CD4-positive, alpha-beta T cell treated with Interleukin-17A for 4 hours (primary cell): ENCODE data around the gene ZDHHC24.

Experiments used
- DNase-seq: peaks from one replicate; pipeline ENCODE4 v3.0.0-alpha.2; 2020; ENCODE audit warnings: mixed read lengths

ZDHHC24 gene

DNA sequence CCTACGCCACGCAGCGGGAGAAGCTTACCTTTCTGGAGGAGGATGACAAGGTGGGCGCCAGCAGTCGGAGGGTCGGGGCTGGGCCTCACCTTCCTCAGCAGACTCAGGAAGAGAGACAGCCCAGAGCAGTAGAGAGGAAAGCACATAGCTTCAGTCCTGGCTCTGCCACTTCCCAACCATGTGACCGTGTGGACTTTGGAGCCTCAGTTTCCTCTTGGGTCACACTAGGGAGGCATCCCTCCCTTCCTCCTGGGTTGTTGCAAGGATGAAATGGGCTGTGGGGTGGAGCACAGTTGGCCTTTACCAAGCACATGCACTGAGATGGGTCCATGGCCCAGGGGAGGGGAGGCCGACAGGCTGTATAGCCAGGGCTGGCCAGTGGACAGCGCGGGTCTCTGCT is 52.7 kb downstream of the ZDHHC24 start:
- no peak for DNase-seq

DNA sequence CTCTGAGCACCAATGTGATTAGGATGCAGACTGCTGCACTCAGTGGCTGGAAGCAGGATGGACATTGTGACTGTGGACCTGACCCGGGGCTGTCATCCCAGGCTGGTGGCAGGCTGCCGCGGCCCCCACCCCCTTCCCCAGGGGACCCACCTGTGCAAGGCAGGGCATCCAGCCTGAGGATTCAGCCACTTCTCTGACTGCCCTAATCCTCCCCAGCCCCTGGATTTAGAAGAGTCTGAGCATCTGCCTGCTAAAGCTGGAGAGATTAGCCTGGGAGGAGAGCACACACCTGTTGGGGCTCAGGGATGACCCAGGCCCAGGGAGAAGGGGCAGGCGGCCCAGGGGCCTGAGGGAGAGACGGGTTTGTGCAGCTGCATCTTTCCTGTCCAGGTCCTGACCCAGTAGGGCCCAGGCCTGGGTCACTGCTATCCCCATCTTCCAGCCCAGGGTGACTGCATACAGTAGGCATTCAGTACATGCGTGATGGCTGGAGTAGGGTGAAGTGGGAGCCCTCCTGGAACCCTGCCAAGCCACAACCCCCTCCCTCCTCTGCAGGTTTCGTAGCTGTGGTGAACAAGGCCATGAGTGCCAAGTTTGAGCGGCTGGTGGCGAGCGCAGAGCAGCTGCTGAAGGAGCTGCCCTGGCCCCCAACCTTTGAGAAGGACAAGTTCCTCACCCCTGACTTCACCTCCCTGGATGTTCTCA is 53.5 kb downstream of the ZDHHC24 start:
- DNase-seq: no peak

DNA sequence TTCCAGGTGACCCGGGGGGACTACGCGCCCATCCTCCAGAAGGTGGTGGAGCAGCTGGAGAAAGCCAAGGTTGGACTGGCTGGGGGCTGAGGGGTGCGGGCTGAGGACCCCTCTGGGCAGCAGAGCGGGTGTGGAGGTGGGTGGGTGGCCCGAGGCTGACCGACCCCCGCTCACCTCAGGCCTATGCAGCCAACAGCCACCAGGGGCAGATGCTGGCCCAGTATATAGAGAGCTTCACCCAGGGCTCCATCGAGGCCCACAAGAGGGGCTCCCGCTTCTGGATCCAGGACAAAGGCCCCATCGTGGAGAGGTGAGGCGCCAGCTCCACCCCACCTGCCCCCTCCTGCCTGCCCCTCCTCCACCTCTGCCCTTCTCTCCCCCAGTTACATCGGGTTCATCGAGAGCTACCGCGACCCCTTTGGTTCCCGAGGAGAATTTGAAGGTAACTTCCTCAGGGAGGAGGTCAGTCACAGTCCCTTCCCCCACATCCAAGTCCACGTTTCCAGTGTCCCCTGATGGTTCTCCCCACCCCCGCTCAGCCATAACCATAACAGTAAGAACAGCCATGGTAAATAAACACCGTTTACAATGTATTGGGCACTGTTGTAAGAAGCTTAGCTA is 54.4 kb downstream of the ZDHHC24 start:
- no peak for DNase-seq

DNA sequence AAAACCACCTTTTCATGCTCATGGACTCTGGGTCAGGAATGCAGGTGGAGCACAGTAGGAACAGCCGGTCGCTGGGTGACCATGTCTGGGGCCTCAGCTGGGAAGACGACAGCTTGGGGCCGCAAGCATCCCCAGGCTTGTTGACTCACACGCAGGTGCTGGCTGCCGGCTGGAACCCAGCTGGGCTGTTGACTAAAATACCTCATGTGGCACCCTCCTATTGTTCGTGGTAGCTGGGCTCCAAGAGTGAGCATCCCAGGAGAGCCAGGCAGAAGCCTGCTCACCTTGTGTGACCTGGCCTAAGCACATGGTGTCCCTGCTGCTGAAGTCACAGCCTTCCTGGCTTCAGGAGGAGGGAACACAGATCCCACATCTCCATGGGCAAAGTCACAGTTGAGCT is 56.2 kb downstream of the ZDHHC24 start:
- no peak for DNase-seq

DNA sequence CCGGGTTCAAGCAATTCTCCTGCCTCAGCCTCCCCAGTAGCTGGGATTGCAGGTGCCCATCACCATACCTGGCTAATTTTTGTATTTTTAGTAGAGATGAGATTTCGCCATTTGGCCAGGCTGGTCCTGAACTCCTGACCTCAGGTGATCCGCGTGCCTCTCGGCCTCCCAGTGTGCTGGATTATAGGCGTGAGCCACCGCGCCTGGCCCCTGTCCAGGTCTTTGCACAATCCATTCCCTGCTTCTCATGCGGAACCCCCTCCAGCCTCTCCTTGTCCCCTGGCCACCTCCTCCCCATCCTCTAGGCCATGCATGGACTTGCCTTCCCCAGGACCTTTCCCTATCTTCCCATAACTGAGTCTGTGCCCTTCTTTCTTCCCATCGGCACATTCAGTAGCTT is 56.9 kb downstream of the ZDHHC24 start:
- DNase-seq: no peak

DNA sequence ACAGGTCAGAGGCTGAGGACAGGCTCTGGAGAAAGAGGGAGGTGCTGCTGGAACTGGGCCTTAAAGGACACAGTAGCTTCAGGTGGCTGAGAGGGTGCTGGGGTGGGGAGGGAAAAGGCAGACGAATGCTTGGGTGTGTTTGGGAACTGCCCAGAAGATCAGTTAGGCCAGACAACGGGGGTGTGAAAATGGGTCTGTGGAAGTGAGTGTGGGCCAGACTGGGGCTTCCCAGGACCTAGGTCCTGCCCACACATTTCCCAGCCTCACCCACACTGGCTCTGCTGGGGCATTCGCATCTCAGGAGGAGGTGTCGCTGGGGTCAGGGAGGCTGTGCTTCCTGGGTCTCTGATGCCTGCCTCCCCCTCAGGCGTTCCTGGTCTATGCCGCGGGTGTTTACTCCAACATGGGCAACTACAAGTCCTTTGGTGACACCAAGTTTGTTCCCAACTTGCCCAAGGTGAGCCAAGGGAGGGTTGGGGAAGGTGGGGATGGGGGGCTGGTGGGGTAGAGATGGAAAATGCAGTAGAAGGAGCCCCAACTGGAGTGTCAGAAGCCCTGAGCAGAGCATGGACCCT is 61.0 kb downstream of the ZDHHC24 start:
- DNase-seq: no peak

DNA sequence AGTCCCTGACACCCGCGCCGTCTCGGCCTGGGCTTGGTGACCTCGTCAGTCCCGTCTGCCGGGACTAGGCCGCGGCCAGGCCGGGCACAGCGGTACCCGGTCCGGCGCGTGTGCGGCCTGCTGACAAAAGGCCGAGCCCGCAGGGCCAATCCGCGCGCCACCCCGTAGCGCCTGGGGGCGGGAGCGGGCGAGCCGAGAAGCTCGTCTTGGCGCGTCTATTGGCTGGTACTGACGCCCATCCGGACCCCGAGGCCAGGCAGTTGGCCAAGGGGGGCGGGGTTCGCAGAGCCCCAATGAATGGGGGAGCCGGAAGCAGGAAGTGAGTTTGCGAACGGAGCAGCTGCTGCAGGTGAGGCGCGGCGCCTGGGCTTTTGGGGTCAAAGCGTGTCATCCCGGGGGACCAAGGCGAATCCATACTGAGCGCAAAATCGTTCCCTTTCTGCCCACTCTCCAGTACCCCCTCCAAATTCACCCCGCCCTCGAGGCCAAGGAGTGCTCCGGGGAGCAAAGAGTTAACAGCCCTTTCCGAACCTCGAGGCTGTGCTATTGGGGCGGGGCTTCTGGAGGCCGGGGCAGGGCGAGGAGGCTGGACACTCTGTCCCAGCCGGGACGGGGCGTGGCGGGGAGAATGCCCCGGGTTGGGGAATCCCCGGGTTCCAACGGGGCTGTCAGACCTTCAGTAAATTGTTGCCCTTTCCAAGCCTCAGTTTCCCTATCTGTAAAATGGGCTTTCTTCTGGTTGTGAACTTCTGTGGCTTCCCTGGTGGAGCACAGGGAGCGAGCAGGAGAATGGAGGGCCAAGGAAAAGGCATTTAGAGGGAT is 65.5 kb downstream of the ZDHHC24 start, which contains the start of gene DPP3:
Gene DPP3, plus strand, starts transcription at position 318 of the 822 bp plus-strand sequence. CDS start 1,767 bp downstream, outside the sequence.
- peak; percentile 96 for DNase-seq

DNA sequence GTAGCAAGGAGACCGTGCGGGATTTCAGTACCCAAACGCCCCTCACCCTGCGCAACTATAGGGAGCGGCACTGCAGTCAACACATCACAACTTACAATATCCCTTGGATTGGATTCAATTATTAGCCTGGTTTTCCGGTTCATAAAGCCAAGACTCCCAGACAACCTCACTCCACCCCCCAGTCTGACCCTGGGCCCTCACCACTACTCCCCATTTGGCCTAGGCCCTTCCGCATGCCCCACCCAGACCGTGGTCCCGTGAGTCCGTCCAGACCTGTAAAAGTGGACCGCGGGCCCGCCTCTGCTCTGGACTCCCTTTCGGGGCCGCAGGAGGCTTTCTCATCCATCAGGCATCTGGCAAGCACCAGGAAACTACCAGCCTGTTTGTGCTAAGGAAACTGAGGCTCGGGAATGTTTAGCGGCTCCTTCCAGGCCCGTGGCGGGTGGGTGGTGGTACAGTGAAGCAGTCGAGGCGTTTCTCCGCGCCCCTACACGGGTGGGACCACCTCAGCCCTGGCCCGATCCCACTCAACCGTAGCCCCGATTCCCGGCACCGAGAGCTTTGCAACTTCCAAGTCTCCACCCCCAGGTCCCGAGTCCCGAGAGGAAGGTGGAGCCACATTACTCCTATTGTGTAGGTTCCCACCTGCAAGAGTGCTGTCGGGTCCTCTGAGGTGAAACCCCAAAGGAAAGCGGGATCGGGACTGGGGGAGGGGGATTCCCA is 66.3 kb downstream of the ZDHHC24 start:
- no peak for DNase-seq

DNA sequence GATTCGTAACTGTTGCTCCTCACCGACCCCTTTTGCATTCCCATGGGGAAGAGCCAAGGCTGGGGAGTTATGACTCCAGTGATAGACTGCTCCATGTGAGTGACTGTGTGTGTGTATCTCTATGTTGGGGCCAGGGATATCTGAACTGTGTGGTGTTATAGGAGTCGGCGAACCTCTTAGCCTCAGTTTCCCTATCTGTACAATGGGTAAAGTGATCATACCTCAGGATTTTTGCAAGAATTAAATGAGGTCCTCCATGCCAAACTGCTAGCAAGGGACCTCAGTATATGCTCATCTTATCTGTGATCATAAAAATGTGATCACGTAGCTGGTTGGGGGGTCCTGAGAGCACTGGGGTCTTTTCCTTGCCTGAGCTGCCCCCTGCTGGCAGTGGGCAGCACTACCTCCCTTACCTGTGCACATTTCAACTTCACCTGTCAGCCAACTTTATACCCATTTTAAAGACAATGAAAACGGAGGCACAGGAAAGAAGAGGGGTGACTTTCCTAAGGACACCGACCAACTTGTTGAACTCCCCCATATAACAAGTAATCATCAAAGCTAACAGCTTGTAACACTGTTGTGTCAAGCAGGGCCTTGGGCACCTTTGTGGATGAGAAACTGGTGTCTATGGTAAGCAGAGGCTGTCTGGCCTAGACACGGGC is 67.0 kb downstream of the ZDHHC24 start:
- DNase-seq: peak; percentile 54

DNA sequence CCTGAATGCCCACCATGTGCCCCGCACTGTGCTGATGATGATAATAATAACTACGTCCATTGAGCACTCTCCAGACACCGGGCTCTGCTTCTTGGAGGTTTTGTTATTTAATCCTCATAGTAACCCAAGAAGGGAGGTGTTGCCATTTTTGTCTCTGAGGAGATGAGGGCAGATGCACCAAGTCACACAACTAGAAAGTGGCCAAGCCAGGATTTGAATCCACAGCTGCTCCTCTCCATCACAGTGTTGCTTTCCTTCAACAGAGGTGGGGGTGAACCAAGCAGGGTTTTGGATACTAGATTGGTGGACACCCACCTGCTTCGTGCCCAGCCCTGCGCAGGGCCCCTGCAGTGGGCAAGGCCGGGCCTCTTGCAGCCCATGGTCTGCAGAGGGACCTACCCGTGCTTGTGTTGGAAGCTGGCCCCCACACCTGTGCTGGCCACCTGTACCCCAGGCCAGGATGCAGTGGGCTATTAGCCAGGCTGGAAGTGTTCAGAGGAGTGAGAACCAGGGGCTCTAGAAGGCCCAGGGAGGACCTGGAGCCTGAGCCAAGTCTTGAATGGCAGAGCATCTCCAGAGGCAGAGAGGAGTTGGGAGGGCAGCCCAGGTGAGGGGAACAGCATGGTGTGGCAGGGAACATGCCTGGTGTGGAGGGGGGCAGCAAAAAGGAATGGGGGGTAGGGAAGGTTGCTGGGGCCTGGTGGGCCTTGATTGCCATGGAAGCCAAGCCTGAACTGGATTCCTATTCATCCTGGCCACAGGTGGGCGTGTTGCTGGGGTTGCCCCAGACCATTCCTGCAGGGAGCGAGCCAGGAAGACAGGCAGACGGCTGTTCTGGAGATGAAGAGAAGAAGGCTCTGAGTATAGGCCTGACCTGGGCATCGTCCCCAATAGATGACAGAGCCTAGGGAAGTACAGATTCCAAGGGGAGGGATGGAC is 68.3 kb downstream of the ZDHHC24 start:
- no peak for DNase-seq

DNA sequence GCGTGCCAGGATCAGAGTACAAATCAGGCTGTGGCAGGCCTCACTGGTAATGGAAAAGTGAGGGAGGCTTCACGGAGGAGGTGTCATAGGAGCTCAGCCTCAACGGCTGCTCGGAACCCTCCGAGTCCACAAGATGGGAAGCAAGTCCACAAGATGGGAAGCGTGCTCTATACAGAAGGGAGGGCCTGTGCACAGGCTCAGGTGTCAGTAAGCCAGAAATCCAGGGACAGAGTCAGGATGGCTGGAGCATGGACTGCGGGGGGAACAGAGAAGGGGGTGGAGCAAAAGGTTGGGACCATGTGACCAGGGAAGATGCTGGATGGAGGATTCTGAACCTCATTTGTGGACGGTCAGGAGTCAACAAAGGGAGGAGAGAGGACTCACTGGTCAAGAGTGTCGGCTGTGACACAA is 69.0 kb downstream of the ZDHHC24 start:
- DNase-seq: no peak

DNA sequence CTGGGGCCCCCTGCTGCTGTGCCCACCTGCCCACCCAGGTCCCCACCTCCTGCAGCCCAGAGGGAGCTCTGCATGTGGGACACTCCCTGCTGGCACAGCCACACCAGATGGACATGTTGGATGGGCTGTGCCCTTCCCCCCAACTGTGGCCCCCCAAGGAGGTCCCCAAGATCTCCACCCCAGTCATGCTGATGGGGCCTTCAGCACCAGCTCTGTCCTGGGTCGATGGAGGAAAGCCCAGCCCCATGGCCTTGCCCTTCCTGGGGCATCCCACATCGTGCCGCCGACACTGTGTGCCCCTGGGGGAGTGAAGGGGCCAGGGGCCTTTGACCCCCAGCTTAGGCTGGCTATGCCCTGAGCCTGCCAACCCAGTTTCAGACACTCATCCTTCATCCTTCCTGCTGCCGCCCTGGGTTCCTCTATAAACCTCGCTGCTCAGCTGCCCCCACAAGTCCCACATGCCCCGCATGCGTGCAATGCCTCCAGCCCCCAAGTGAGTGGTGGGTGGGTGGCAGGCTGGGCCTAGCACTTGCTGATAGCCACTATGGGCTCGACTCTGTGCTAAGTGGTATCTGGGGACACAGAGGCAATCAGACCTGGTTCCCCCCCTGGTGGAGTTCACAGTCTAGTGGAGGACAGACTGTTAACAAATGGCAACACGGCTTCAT is 69.5 kb downstream of the ZDHHC24 start:
- no peak for DNase-seq

DNA sequence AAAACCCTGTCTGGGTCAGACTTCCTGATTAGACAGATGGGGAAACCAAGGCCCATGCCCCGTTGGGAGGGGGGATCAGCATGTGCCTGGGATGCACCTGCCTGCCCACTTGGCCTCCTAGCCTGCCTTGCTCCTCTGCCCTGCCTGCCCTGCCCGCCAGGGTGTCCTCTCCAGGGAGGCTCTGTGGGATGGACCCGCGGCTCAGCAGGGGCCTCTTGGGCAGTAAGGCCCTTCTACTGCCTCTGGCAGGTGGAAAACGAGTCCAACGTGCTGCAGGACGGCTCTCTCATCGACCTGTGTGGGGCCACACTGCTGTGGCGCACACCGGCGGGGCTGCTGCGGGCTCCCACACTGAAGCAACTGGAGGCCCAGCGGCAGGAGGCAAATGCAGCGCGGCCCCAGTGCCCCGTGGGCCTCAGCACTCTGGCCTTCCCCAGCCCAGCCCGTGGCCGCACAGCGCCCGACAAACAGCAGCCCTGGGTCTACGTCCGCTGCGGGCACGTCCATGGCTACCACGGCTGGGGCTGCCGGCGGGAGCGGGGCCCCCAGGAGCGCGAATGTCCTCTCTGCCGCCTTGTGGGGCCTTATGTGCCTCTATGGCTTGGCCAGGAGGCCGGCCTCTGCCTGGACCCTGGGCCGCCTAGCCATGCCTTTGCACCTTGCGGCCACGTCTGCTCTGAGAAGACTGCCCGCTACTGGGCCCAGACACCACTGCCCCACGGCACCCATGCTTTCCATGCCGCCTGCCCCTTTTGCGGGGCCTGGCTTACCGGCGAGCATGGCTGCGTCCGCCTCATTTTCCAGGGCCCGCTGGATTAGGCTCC is 70.3 kb downstream of the ZDHHC24 start:
- no peak for DNase-seq

DNA sequence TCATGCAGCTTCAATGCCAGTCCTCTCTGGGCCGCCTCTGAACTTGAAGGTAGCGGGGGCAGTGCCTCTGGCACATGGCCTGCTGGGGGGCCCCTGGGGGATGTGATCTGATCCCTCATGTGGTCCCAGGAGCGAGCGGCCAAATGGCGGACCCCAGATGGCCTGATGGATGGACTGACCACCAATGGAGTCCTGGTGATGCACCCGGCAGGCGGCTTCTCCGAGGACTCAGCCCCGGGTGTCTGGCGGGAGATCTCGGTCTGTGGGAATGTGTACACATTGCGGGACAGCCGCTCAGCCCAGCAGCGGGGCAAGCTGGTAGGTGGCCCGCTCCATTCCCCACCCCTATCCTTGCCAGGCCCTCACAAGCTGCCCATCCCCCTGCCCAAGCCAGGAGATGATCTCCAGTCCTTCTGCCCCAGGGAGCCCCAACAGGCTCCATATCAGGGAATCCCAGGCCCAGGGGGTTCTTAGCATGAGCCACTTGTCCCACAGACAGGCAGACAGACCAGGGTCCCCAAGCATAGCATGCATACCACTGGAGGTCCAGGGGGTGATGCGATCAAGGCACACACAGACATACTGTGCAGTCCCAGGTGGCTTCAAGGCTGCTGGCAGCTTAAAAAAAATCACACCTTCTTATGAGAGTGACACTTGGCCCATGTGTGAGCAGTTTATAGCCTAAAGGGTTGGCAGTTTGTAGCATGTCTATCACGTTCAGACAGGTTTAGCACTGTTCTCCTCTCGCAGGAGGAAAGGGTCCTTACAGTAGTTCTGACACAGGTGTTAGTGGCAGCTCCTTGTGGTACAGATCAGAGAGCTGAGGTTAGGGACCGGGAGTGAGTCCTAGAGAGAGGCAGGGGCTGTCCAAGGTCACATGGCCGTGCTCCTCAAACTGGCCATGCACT is 72.0 kb downstream of the ZDHHC24 start:
- no peak for DNase-seq

DNA sequence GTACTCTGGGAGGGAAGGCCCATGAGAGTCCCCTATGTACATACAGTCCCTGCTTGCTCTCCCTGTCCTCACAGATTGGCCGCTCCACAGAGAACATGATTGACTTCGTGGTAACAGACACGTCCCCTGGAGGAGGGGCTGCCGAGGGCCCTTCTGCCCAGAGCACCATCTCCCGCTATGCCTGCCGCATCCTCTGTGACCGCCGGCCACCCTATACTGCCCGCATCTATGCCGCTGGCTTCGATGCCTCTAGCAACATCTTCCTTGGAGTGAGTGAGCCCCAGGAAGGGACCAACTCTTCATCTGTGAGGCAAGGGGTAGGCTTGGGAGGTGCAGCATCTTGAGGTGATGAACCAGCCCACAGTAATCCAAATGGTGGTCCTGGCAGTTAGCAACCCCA is 72.7 kb downstream of the ZDHHC24 start:
- no peak for DNase-seq

DNA sequence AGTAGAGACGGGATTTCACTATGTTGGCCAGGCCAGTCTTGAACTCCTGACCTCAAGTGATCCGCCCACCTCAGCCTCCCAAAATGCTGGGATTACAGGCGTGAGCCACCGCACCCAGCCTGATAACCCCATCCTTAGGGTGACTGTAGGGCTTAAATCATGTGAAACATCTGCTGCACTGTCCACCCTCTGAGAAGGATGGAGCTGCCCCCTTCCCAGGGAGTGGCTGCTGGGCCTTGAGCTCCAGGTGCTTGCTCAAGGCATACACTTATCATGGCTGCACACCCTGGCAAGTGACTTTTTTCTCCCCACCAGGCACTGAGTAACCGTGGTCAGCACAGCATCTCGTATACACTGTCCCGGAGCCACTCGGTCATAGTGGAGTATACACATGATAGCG is 73.8 kb downstream of the ZDHHC24 start:
- no peak for DNase-seq

DNA sequence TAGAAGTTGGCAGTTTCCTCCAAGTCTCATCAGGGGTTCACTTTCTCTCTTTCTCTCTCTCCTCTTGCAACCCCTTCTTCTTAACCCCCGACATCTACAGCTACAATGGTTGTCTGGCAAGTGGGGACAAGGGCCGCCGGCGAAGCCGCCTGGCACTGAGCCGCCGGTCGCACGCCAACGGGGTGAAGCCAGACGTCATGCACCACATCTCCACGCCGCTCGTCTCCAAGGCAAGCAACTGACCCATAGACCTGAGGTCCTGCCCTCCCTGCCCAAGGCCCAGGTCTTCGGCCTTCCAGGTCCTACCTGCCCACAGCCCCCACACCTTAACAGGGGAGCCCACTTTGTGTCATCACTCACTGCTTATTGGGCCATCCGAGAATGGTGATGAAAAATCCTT is 74.7 kb downstream of the ZDHHC24 start:
- DNase-seq: no peak
